ENCODE data around the gene UGT1A7.

Gene UGT1A7

GRCh38 chr2:233772153-233772552 lies 90.5 kb downstream of the UGT1A7 start:
- Histone ChIP-seq H3K4me1 (no peaks in the 10 kb centered on the region), H3K36me3 (no peaks in the 10 kb centered on the region), H3K27me3 (peaks cover 20% of the 10 kb centered on the region), H3K9me3 (no peaks in the 10 kb centered on the region), H3K4me3 (ENCODE audit: low read depth, low read length) (no peak overlapping the region)
- TF ChIP-seq, protein P1, sequence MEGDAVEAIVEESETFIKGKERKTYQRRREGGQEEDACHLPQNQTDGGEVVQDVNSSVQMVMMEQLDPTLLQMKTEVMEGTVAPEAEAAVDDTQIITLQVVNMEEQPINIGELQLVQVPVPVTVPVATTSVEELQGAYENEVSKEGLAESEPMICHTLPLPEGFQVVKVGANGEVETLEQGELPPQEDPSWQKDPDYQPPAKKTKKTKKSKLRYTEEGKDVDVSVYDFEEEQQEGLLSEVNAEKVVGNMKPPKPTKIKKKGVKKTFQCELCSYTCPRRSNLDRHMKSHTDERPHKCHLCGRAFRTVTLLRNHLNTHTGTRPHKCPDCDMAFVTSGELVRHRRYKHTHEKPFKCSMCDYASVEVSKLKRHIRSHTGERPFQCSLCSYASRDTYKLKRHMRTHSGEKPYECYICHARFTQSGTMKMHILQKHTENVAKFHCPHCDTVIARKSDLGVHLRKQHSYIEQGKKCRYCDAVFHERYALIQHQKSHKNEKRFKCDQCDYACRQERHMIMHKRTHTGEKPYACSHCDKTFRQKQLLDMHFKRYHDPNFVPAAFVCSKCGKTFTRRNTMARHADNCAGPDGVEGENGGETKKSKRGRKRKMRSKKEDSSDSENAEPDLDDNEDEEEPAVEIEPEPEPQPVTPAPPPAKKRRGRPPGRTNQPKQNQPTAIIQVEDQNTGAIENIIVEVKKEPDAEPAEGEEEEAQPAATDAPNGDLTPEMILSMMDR (IDR thresholded peaks at IDR 0.05; ENCODE audit: low read depth, low read length): no peak
- no peak for DNase-seq

DNA sequence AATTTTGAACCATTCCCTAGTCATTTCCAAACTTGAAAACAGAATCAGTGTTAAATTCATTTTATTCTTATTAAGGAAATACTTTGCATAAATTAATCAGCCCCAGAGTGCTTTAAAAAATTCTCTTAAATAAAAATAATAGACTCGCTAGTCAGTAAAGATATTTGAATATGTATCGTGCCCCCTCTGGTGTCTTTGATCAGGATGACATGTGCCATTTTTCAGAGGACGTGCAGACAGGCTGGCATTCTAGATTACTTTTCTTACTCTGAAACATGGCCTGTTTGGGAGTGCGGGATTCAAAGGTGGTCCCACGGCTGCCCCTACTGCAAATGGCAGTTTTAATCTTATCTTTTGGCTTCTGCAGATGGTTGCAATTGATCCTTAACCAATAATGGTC lies 90.9 kb downstream of the UGT1A7 start:
- Histone ChIP-seq H3K27me3 (peaks cover 17% of the 10 kb centered on the region), H3K36me3 (no peaks in the 10 kb centered on the region), H3K4me3 (ENCODE audit: low read depth, low read length) (no peak overlapping the region), H3K9me3 (no peaks in the 10 kb centered on the region), H3K4me1 (no peaks in the 10 kb centered on the region)
- no peak for DNase-seq
- TF ChIP-seq, protein P1 (IDR thresholded peaks at IDR 0.05; ENCODE audit: low read depth, low read length): no peak

GRCh38 chr2:233773854-233774253 lies 92.2 kb downstream of the UGT1A7 start:
- Histone ChIP-seq H3K36me3 (no peaks in the 10 kb centered on the region), H3K9me3 (no peaks in the 10 kb centered on the region), H3K4me1 (no peaks in the 10 kb centered on the region), H3K27me3 (peaks cover 11% of the 10 kb centered on the region), H3K4me3 (ENCODE audit: low read depth, low read length) (no peak overlapping the region)
- DNase-seq: no peak
- TF ChIP-seq, protein P1 (IDR thresholded peaks at IDR 0.05; ENCODE audit: low read depth, low read length): no peak

- no peaks in the 10 kb centered on the region for H3K9me3 ChIP-seq
- no peaks in the 10 kb centered on the region for H3K36me3 ChIP-seq
- H3K27me3 ChIP-seq: peaks cover 4% of the 10 kb centered on the region
- H3K4me3 ChIP-seq (ENCODE audit: low read depth, low read length): no peak overlapping the region
- TF ChIP-seq, protein P1 (IDR thresholded peaks at IDR 0.05; ENCODE audit: low read depth, low read length): no peak
- DNase-seq: no peak
- H3K4me1 ChIP-seq: no peaks in the 10 kb centered on the region
These were observed 93.7 kb downstream of the UGT1A7 start for GRCh38 chr2:233775414-233775813.

GRCh38 chr2:233778030-233778429 lies 96.3 kb downstream of the UGT1A7 start, which contains the start of gene MROH2A:
Gene MROH2A, plus strand, starts transcription at chr2:233778330. Its CDS starts 1,029 bp downstream, at chr2:233779359.
- Histone ChIP-seq H3K4me1 (no peaks in the 10 kb centered on the region), H3K4me3 (ENCODE audit: low read depth, low read length) (no peak within 1 kb of the TSS), H3K36me3 (no peaks in the 10 kb centered on the region), H3K9me3 (no peaks in the 10 kb centered on the region), H3K27me3 (no peaks in the 10 kb centered on the region; the same call in 1 of the 2 replicates)
- DNase-seq: no peak
- TF ChIP-seq, protein P1 (IDR thresholded peaks at IDR 0.05; ENCODE audit: low read depth, low read length): no peak

- TF ChIP-seq, protein P1 (IDR thresholded peaks at IDR 0.05; ENCODE audit: low read depth, low read length): no peak
- Histone ChIP-seq H3K4me1 (no peaks in the 10 kb centered on the region), H3K9me3 (no peaks in the 10 kb centered on the region), H3K27me3 (no peaks in the 10 kb centered on the region; the same call in 1 of the 2 replicates), H3K36me3 (no peaks in the 10 kb centered on the region), H3K4me3 (ENCODE audit: low read depth, low read length) (no peak overlapping the region)
- no peak for DNase-seq
These were observed 98.0 kb downstream of the UGT1A7 start for GRCh38 chr2:233779722-233780121.
